Loucy (cell line): ENCODE results near the gene CTNND2.

Experiments
- H2AFZ ChIP-seq: fragments of 200-600 bp; sonication (generic); 2 replicates; pipeline ENCODE4 v1.6.0; 2016; ENCODE audit warnings: antibody characterized with exemption, mild to moderate bottlenecking, low read length, moderate library complexity
- H3F3A ChIP-seq: fragments of 200-600 bp; 2 replicates; pipeline ENCODE4 v1.6.0; 2016; ENCODE audit warnings: antibody characterized with exemption, low read depth, mild to moderate bottlenecking
- H3K27me3 ChIP-seq: fragments of 200-600 bp; sonication (generic); 2 replicates; pipeline ENCODE4 v1.6.1; 2014; ENCODE audit warnings: low read length, mild to moderate bottlenecking; ENCODE audit not compliant: insufficient read depth, poor library complexity, severe bottlenecking
- H3K36me3 ChIP-seq: fragments of 200-600 bp; sonication (generic); 2 replicates; pipeline ENCODE4 v1.6.1; 2016; ENCODE audit warnings: low read length; ENCODE audit not compliant: insufficient read depth
- H3K4me1 ChIP-seq: fragments of 200-600 bp; sonication (generic); 2 replicates; pipeline ENCODE4 v1.5.1; 2014; ENCODE audit warnings: low read length, mild to moderate bottlenecking; ENCODE audit not compliant: insufficient read depth, poor library complexity, severe bottlenecking
- H3K4me2 ChIP-seq: fragments of 200-600 bp; sonication (generic); 2 replicates; pipeline ENCODE4 v1.6.0; 2014; ENCODE audit warnings: antibody characterized with exemption, low read length, low read depth, mild to moderate bottlenecking; ENCODE audit not compliant: poor library complexity, severe bottlenecking
- H3K4me3 ChIP-seq: fragments of 200-600 bp; sonication (generic); 2 replicates; pipeline ENCODE4 v1.5.1; 2014; ENCODE audit warnings: low read length, mild to moderate bottlenecking, mixed read lengths; ENCODE audit not compliant: poor library complexity, severe bottlenecking
- H3K79me2 ChIP-seq: fragments of 200-600 bp; sonication (generic); 2 replicates; pipeline ENCODE4 v1.6.1; 2014; ENCODE audit warnings: low read length; ENCODE audit not compliant: insufficient read depth
- H3K9ac ChIP-seq: fragments of 200-600 bp; sonication (generic); 2 replicates; pipeline ENCODE4 v1.6.0; 2014; ENCODE audit warnings: mild to moderate bottlenecking, low read depth, low read length, moderate library complexity; ENCODE audit not compliant: poor library complexity, severe bottlenecking
- H3K9me2 ChIP-seq: fragments of 200-600 bp; sonication (generic); replicated peaks from 2 replicates; pipeline ENCODE4 v1.6.1; 2016; ENCODE audit warnings: low read depth, low read length, mixed read lengths
- H3K9me3 ChIP-seq: fragments of 200-600 bp; sonication (generic); 2 replicates; pipeline ENCODE4 v1.6.1; 2014; ENCODE audit warnings: mild to moderate bottlenecking, antibody characterized with exemption, low read length, low read depth; ENCODE audit not compliant: insufficient read depth
- H4K20me1 ChIP-seq: fragments of 200-600 bp; sonication (generic); 2 replicates; pipeline ENCODE4 v1.6.0; 2014; ENCODE audit warnings: antibody characterized with exemption, low read length, mild to moderate bottlenecking; ENCODE audit not compliant: insufficient read depth, poor library complexity, severe bottlenecking
- CTCF ChIP-seq: fragments of 200-600 bp; sonication (generic); conservative IDR thresholded peaks from 2 replicates; pipeline ENCODE4 v1.5.1; 2014; ENCODE audit warnings: mild to moderate bottlenecking, antibody characterized with exemption, low read length
- EZH2phosphoT487 ChIP-seq: fragments of 200-600 bp; IDR thresholded peaks from 2 replicates; pipeline ENCODE4 v1.6.1; 2018; ENCODE audit warnings: antibody characterized with exemption, mild to moderate bottlenecking, moderate library complexity, borderline replicate concordance

The CTNND2 gene

GRCh38 chr5:11733185-11733839, 170.9 kb downstream of the CTNND2 start:
- Histone ChIP-seq H3K9me3 (no peaks in the 10 kb centered on the region), H3K9ac (no peak overlapping the region), H2AFZ (no peak overlapping the region), H4K20me1 (no peaks in the 10 kb centered on the region), H3K4me3 (no peak overlapping the region), H3F3A (no peaks in the 10 kb centered on the region), H3K4me1 (no peaks in the 10 kb centered on the region), H3K36me3 (no peaks in the 10 kb centered on the region), H3K79me2 (no peaks in the 10 kb centered on the region), H3K27me3 (no peaks in the 10 kb centered on the region), H3K9me2 (no peaks in the 10 kb centered on the region), H3K4me2 (no peak overlapping the region)
- TF ChIP-seq EZH2phosphoT487 (no peak), CTCF (no peak)

GRCh38 chr5:11724940-11725339, 179.3 kb downstream of the CTNND2 start:
- TF ChIP-seq CTCF (no peak), EZH2phosphoT487 (no peak)
- Histone ChIP-seq H3F3A (no peaks in the 10 kb centered on the region), H3K4me2 (no peak overlapping the region), H3K9me3 (no peaks in the 10 kb centered on the region), H2AFZ (no peak overlapping the region), H3K4me1 (no peaks in the 10 kb centered on the region), H3K9ac (no peak overlapping the region), H3K36me3 (no peaks in the 10 kb centered on the region), H3K4me3 (no peak overlapping the region), H3K27me3 (no peaks in the 10 kb centered on the region), H3K79me2 (no peaks in the 10 kb centered on the region), H3K9me2 (no peaks in the 10 kb centered on the region), H4K20me1 (no peaks in the 10 kb centered on the region)

DNA sequence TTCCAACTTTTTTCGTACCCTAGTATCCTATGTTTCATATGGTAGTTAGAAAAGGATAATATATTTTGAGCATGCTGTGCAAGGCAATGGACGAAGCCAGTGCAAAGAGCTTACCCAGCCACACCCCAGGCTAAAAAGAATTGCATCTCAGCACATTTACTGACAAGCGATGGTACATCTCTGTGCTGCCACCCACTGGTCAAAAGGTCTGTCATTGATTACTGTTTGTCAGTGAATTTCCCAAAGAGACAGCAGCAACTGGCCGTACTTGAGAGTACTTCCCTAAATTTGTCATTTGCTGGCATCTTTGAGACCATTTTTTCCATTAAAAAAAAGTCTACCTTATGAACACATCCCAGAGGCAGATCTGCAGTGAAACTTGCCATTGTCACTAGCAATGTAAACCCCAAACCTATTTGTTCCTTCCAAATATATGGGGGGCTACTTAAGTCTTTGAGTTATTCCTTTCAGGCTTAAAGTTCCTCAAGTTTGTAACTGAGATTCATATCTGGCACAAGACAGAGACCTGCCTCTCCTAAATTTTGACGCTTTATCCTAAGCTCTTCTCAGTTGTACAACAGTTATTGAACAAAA, 184.3 kb downstream of the CTNND2 start:
- H3K9ac ChIP-seq, result no peak overlapping the region
- no peak overlapping the region for H3K4me3 ChIP-seq
- no peaks in the 10 kb centered on the region for H3K36me3 ChIP-seq
- H3K4me2 ChIP-seq, result no peak overlapping the region
- TF ChIP-seq EZH2phosphoT487 (no peak), CTCF (peak; percentile 79)
- H3F3A ChIP-seq, result no peaks in the 10 kb centered on the region
- no peaks in the 10 kb centered on the region for H3K9me3 ChIP-seq
- H4K20me1 ChIP-seq, result no peaks in the 10 kb centered on the region
- H3K9me2 ChIP-seq, result no peaks in the 10 kb centered on the region; the same call in 1 of the 2 replicates
- no peak overlapping the region for H2AFZ ChIP-seq
- no peaks in the 10 kb centered on the region for H3K27me3 ChIP-seq
- H3K4me1 ChIP-seq, result no peaks in the 10 kb centered on the region
- no peaks in the 10 kb centered on the region for H3K79me2 ChIP-seq
